Sigmoid colon (tissue), 4 donors: ENCODE results near the gene MED20.

Experiments used
- CTCF ChIP-seq, 4 experiments: fragments of 450-650 bp in 3 of 4; fragments of 200-600 bp in 1 of 4; IDR thresholded peaks; one replicate each; pipeline ENCODE4 v1.5.1; 2016 to 2019; ENCODE audit warnings: antibody characterized with exemption in 4 of 4, mild to moderate bottlenecking in 3 of 4, moderate library complexity in 2 of 4
- EP300 ChIP-seq, 4 donors: sonication (generic); formaldehyde crosslinking; IDR thresholded peaks; one replicate each; pipeline ENCODE4 v1.6.1; 2017; ENCODE audit warnings: antibody characterized with exemption in 4 of 4
- POLR2A ChIP-seq, 2 donors: fragments of 450-650 bp; IDR thresholded peaks; one replicate each; pipeline ENCODE4 v1.6.1; 2016; ENCODE audit warnings: antibody characterized with exemption in 2 of 2, mild to moderate bottlenecking in 2 of 2, moderate library complexity in 2 of 2
- POLR2AphosphoS5 ChIP-seq, 4 donors: sonication (generic); formaldehyde crosslinking; IDR thresholded peaks; one replicate each; pipeline ENCODE4 v1.6.1; 2017; ENCODE audit warnings: antibody characterized with exemption in 4 of 4

DNA sequence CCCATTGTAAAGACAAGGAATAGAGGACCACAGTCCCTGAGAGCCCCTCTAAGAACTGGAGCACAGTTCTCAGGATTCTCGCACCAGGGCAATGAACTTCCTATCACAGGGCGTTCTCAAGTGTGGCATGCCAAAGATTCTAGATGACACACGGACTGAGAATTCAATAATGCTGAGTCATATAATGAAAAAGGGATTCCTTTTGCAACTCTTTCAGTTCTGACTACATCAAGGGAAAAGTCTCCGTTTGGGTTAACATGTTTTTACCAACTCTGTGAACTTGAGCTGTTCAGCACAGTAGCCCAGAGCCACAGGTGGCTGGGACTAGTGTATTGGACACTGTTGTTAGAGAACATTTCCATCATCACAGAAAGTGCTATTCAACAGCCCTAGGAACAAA, 3.4 kb downstream of the MED20 start:
- TF ChIP-seq POLR2AphosphoS5 (IDR thresholded peaks at IDR 0.05): no peak
- TF ChIP-seq CTCF (IDR thresholded peaks at IDR 0.05): no peak
- TF ChIP-seq POLR2A (IDR thresholded peaks at IDR 0.05): no peak
- no peak for TF ChIP-seq EP300 (IDR thresholded peaks at IDR 0.05)
